Heart right ventricle (tissue), 16 donors: ENCODE results near the gene FBXL19. TPM values are rescaled to one million over a fixed set of nuclear protein-coding genes. Genes with fewer than 3 reads are reported as not detected.

ENCODE experiments used
- ATAC-seq, 8 donors: fragments of 200-7000 bp; cut with Tn5 transposase; one replicate each; pipeline ENCODE4 v1.9.1; 2020; ENCODE audit warnings: mild to moderate bottlenecking in 8 of 8, moderate library complexity in 8 of 8, moderate number of reproducible peaks in 1 of 8
- DNase-seq, 2 donors: peaks; one replicate each; pipeline ENCODE4 v3.0.0-alpha.2; 2020
- H3K27ac ChIP-seq, 10 donors: fragments of 200-600 bp; sonication (generic) in 2 of 10; one replicate each; pipeline versions ENCODE4 v1.5.0 to v1.8.0; 2020 to 2022; ENCODE audit warnings: mild to moderate bottlenecking in 3 of 10
- H3K27me3 ChIP-seq, 7 donors: fragments of 200-600 bp; one replicate each; pipeline ENCODE4 v1.8.0; 2021 to 2022; ENCODE audit warnings: mild to moderate bottlenecking in 2 of 7
- H3K36me3 ChIP-seq, 9 donors: fragments of 200-600 bp; sonication (generic) in 1 of 9; one replicate each; pipeline versions ENCODE4 v1.5.0 to v1.8.0; 2020 to 2022; ENCODE audit warnings: mild to moderate bottlenecking in 2 of 9
- H3K4me1 ChIP-seq, 9 donors: fragments of 200-600 bp; sonication (generic) in 1 of 9; one replicate each; pipeline versions ENCODE4 v1.5.0 to v1.8.0; 2020 to 2022; ENCODE audit warnings: mild to moderate bottlenecking in 4 of 9
- H3K4me3 ChIP-seq, 10 donors: fragments of 200-600 bp; sonication (generic) in 2 of 10; one replicate each; pipeline versions ENCODE4 v1.5.0 to v1.8.0; 2020 to 2022; ENCODE audit warnings: mild to moderate bottlenecking in 7 of 10, moderate library complexity in 2 of 10
- H3K9me3 ChIP-seq, 11 donors: fragments of 200-600 bp in 10 of 11; sonication (generic) in 2 of 11; one replicate each; pipeline versions ENCODE4 v1.5.0 to v1.8.0; 2013 to 2022; ENCODE audit warnings: mild to moderate bottlenecking in 2 of 11, control low read depth in 1 of 11, moderate library complexity in 1 of 11
- CTCF ChIP-seq, 9 donors: fragments of 200-600 bp; sonication (generic) in 2 of 9; IDR thresholded peaks; one replicate each; pipeline versions ENCODE4 v1.5.0 to v1.8.0; 2021 to 2022; ENCODE audit warnings: antibody characterized with exemption in 9 of 9, mild to moderate bottlenecking in 5 of 9, moderate library complexity in 1 of 9
- WGBS, 2 donors: extraction: QIAGEN DNeasy Blood & Tissue Kit; methylation state at CpG; one replicate each; pipeline ENCODE4 v1.1.7; 2013; ENCODE audit warnings: inconsistent platforms in 1 of 2; 5-methylcytosine and 5-hydroxymethylcytosine counted together
- intact Hi-C, 10 donors: fragments of 100-400 bp; cut with DNase I; formaldehyde crosslinking; loops; one replicate each; pipeline versions ENCODE4 v1.11.1 to v1.14.2; 2022
- long read RNA-seq, 3 donors: library from polyadenylated mRNA; unstranded; transcript quantifications; one replicate each; pipeline ENCODE4 v2.0.0, GENCODE V29; 2020 to 2021
- polyA plus RNA-seq, 2 donors: library from polyadenylated mRNA; stranded (reverse); fragments of 200-250 nt; gene quantifications; one replicate each; pipeline ENCODE4 v1.2.3, GENCODE V29; 2013
- total RNA-seq, 10 donors: library from RNA; stranded (reverse); fragmentation: NEBNext Ultra II Directional in 3 of 10; extraction: Animal tissue kit (Norgen Biotek cat#: 25700) in 3 of 10; gene quantifications; one replicate each; pipeline versions ENCODE4 v1.2.1 to v1.2.4, GENCODE V29; 2021 to 2023
- donor health status: Arrhythmogenic right ventricular cardiomyopathy.
- donor health status: ischemic (EF 13 %, LVEDD 7.1; RV severe dilation, severe dysfunction).
- donor health status: healthy with polysubstance abuse.
- donor health status: DM: no; HTN: yes; CAD: no.
- donor health status: DM: no; HTN: no; CAD: no.
- donor health status: ischemic (EF 25% LVEDD 6.9; RV normal size, moderate dysfunction).
- donor health status: ischemic (EF 25% LVEDD 5.7; RV mildly dilated, moderate dysfunction).
- donor health status: healthy.
- donor health status: DM: yes; HTN: yes; CAD: no.
- donor health status: Ischemic cardiomyopathy.
- donor health status: ischemic (EF 35%, LVEDD 5.7; RV mildly dilated, moderate dysfunction).
- donor health status: nonischemic (EF 11% LVEDD 7.7; RV severe dilation, severe dysfunction).
- donor health status: DM: yes; HTN: yes; CAD: no.
- donor health status: PGD.
- donor health status: ischemic (EF 29% LVEDD 5.4; RV normal size, mild dysfunction).
- donor health status: nonischemic (EF 23%, LVEDD 6.1; RV moderate dilation, normal function).

FBXL19 gene
- total RNA-seq: 1 to 10 TPM; 4.1 to 8.7 (median 5.8) TPM
- 10 to 100 TPM in 1 of 2 donors, 1 to 10 TPM in 1; 5.4 to 14.1 TPM for polyA plus RNA-seq
- long read RNA-seq, donor 1, partial matches to known transcripts: 1 of 2 reads
- long read RNA-seq, donor 1, other reads (novel, unspliced or antisense): 1 of 2 reads
- long read RNA-seq, donor 2, partial matches to known transcripts: 1 of 1 reads
- long read RNA-seq, donor 2, other reads (novel, unspliced or antisense): 0 of 1 reads
- long read RNA-seq, donor 3, partial matches to known transcripts: 0 of 1 reads
- long read RNA-seq, donor 3, other reads (novel, unspliced or antisense): 1 of 1 reads

- TF ChIP-seq CTCF (IDR thresholded peaks at IDR 0.05): no peak
- peak within 1 kb of the TSS; percentile 86 to 97 (median 94) for H3K27ac ChIP-seq
- 0% methylated on average over 21 to 30 of the region's 31 CpGs for WGBS, 2 donors
- peak in 1 of 2 donors; percentile 60 for DNase-seq
- H3K27me3 ChIP-seq: no peaks in the 10 kb centered on the region
- peaks cover 0 to 22% (median 0%) of the 10 kb centered on the region in 9 donors for H3K36me3 ChIP-seq
- H3K4me3 ChIP-seq: peak within 1 kb of the TSS; percentile 57 to 89 (median 73)
- intact Hi-C loops: loop anchor here in 4 of 10 donors (2.0 to 5.0 kb wide), 5 partner anchors 27 to 265 kb away; partner anchors contain the start of genes CTF1 (in 1 of the 4) and FBRS (in 1 of the 4)
- no peaks in the 10 kb centered on the region for H3K9me3 ChIP-seq
- peaks cover 0 to 24% (median 16%) of the 10 kb centered on the region in 9 donors for H3K4me1 ChIP-seq
- ATAC-seq: peak in 1 of 8 donors; percentile 5
Observed at GRCh38 chr16:30923554-30924075, at the start of gene FBXL19. Gene FBXL19 (plus strand): TSS chr16:30923572. CDS start chr16:30925755, 2,183 bp downstream.

GRCh38 chr16:30874244-30874820 is 49.0 kb upstream of the FBXL19 start:
- DNase-seq: no peak
- H3K9me3 ChIP-seq: no peaks in the 10 kb centered on the region
- WGBS, 2 donors: 28 to 29% methylated on average over 23 of the region's 23 CpGs
- H3K4me1 ChIP-seq: peaks cover 9 to 35% (median 24%) of the 10 kb centered on the region in 9 donors
- no peaks in the 10 kb centered on the region for H3K27me3 ChIP-seq
- H3K27ac ChIP-seq: peak overlapping the region; percentile 63 to 98 (median 94)
- peak in 1 of 8 donors; percentile 6 for ATAC-seq
- H3K4me3 ChIP-seq: peak overlapping the region; percentile 48 to 91 (median 82)
- H3K36me3 ChIP-seq: peaks cover 0 to 32% (median 5%) of the 10 kb centered on the region in 9 donors
- no peak for TF ChIP-seq CTCF (IDR thresholded peaks at IDR 0.05)
- intact Hi-C loops: loop anchor here in 3 of 10 donors (2.0 to 10.0 kb wide), 3 partner anchors 22 to 70 kb away; partner anchors contain the start of genes CTF1 (in 2 of the 3) and FBXL19 (in 1 of the 3)

- H3K9me3 ChIP-seq: no peaks in the 10 kb centered on the region
- WGBS, 2 donors: 0% methylated on average over 85 of the region's 85 CpGs
- H3K4me1 ChIP-seq: peaks cover 9 to 35% (median 24%) of the 10 kb centered on the region in 9 donors
- ATAC-seq (peak; percentile 98 to 100 (median 99)), DNase-seq (peak; percentile 91 to 93)
- H3K27ac ChIP-seq: peak overlapping the region; percentile 63 to 98 (median 94)
- intact Hi-C loops: loop anchor here in 3 of 10 donors (2.0 to 10.0 kb wide), 3 partner anchors 22 to 70 kb away; partner anchors contain the start of genes CTF1 (in 2 of the 3) and FBXL19 (in 1 of the 3)
- TF ChIP-seq CTCF (IDR thresholded peaks at IDR 0.05): peak in 1 of 9 donors; percentile 18
- peak overlapping the region; percentile 48 to 91 (median 82) for H3K4me3 ChIP-seq
- H3K36me3 ChIP-seq: peaks cover 0 to 39% (median 7%) of the 10 kb centered on the region in 9 donors
- no peaks in the 10 kb centered on the region for H3K27me3 ChIP-seq
Observed at GRCh38 chr16:30874821-30875717, 48.3 kb upstream of the FBXL19 start.
